ENCODE results near the gene KCNJ13. TPM values are rescaled to one million over a fixed set of nuclear protein-coding genes. Genes with fewer than 3 reads are reported as not detected.

Gene KCNJ13
- total RNA-seq, 2 donors from 2014 or later: not detected

- TF ChIP-seq POLR2A (IDR thresholded peaks at IDR 0.05) (no peak), CTCF (IDR thresholded peaks at IDR 0.05) (peak; percentile 28 to 54 (median 46))
- H3K27ac ChIP-seq: no peak overlapping the region
Observed at GRCh38 chr2:232761301-232761907, 15.0 kb downstream of the KCNJ13 start.

GRCh38 chr2:232757905-232758304 is 18.5 kb downstream of the KCNJ13 start:
- intact Hi-C loops (cut with DNase I): no loop called here
- DNase-seq: no peak
- Histone ChIP-seq H3K27me3 (no peaks in the 10 kb centered on the region), H3K36me3 (replicated peaks in 1 of 2; ENCODE audit: insufficient read depth in 1 of 2, low read depth in 2 of 2) (peaks cover 0 to 14% of the 10 kb centered on the region in 2 donors), H3K27ac (no peak overlapping the region), H3K4me1 (peaks cover 22% of the 10 kb centered on the region), H3K4me3 (no peak overlapping the region), H3K9me3 (no peaks in the 10 kb centered on the region)
- ATAC-seq: no peak
- WGBS, 2 donors: 28 to 36% methylated on average over 2 of the region's 2 CpGs
- no peak for TF ChIP-seq POLR2A (IDR thresholded peaks at IDR 0.05)
- TF ChIP-seq CTCF (IDR thresholded peaks at IDR 0.05): no peak

More at GRCh38 chr2:232761301-232761907, 15.0 kb downstream of the KCNJ13 start:
- intact Hi-C loops (cut with DNase I): no loop called here
- DNase-seq (peak in 2 of 4 donors; percentile 13 to 28), ATAC-seq (no peak)
- Histone ChIP-seq H3K27me3 (no peaks in the 10 kb centered on the region), H3K4me3 (no peak overlapping the region), H3K9me3 (no peaks in the 10 kb centered on the region), H3K36me3 (replicated peaks in 1 of 2; ENCODE audit: insufficient read depth in 1 of 2, low read depth in 2 of 2) (peaks cover 0 to 23% of the 10 kb centered on the region in 2 donors), H3K4me1 (peaks cover 5% of the 10 kb centered on the region)
- WGBS, 2 donors: 32 to 45% methylated on average over 3 of the region's 3 CpGs

- Histone ChIP-seq H3K27ac (peak overlapping the region in 1 of 4 donors; percentile 58), H3K36me3 (replicated peaks in 1 of 2; ENCODE audit: insufficient read depth in 1 of 2, low read depth in 2 of 2) (peaks cover 0 to 14% of the 10 kb centered on the region in 2 donors), H3K27me3 (no peaks in the 10 kb centered on the region), H3K4me3 (no peak overlapping the region), H3K9me3 (no peaks in the 10 kb centered on the region), H3K4me1 (peaks cover 26% of the 10 kb centered on the region)
- intact Hi-C loops (cut with DNase I): no loop called here
- WGBS, 2 donors: 28 to 39% methylated on average over 4 of the region's 4 CpGs
- ATAC-seq (no peak), DNase-seq (peak in 2 of 4 donors; percentile 23 to 45)
- TF ChIP-seq CTCF (IDR thresholded peaks at IDR 0.05) (no peak), POLR2A (IDR thresholded peaks at IDR 0.05) (no peak)
Observed at GRCh38 chr2:232750135-232750671, 26.2 kb downstream of the KCNJ13 start.

GRCh38 chr2:232749331-232749730 is 27.0 kb downstream of the KCNJ13 start:
- Histone ChIP-seq H3K36me3 (replicated peaks in 1 of 2; ENCODE audit: insufficient read depth in 1 of 2, low read depth in 2 of 2) (peaks cover 0 to 14% of the 10 kb centered on the region in 2 donors), H3K4me3 (no peak overlapping the region), H3K27me3 (no peaks in the 10 kb centered on the region), H3K9me3 (no peaks in the 10 kb centered on the region), H3K27ac (peak overlapping the region in 1 of 4 donors; percentile 58), H3K4me1 (peaks cover 27% of the 10 kb centered on the region)
- intact Hi-C loops (cut with DNase I): no loop called here
- ATAC-seq (no peak), DNase-seq (no peak)
- WGBS, 2 donors: 76 to 80% methylated on average over 3 of the region's 3 CpGs
- TF ChIP-seq POLR2A (IDR thresholded peaks at IDR 0.05): no peak
- no peak for TF ChIP-seq CTCF (IDR thresholded peaks at IDR 0.05)

GRCh38 chr2:232748038-232748437 is 28.3 kb downstream of the KCNJ13 start:
- intact Hi-C loops (cut with DNase I): no loop called here
- Histone ChIP-seq H3K27me3 (no peaks in the 10 kb centered on the region), H3K4me3 (no peak overlapping the region), H3K36me3 (replicated peaks in 1 of 2; ENCODE audit: insufficient read depth in 1 of 2, low read depth in 2 of 2) (peaks cover 0 to 14% of the 10 kb centered on the region in 2 donors), H3K4me1 (peaks cover 24% of the 10 kb centered on the region), H3K27ac (no peak overlapping the region), H3K9me3 (no peaks in the 10 kb centered on the region)
- WGBS, 2 donors: 91 to 92% methylated on average over 3 of the region's 3 CpGs
- DNase-seq (no peak), ATAC-seq (no peak)
- no peak for TF ChIP-seq POLR2A (IDR thresholded peaks at IDR 0.05)
- no peak for TF ChIP-seq CTCF (IDR thresholded peaks at IDR 0.05)

Data from body of pancreas (tissue), 4 donors.